ENCODE data around the gene GPR173. TPM values are rescaled to one million over a fixed set of nuclear protein-coding genes. Genes with fewer than 3 reads are reported as not detected.

Gene GPR173
- total and polyA plus RNA-seq, 2 of the 8 experiments (the other 6 are each of a cell fraction or from before 2014, with no cell fraction given), result 7.0 to 11.3 TPM

GRCh38 chrX:53086464-53086863 lies 37.9 kb downstream of the GPR173 start:
- no peak overlapping the region for H4K91ac ChIP-seq (replicated peaks; ENCODE audit: insufficient read length, low read length)
- FAIRE-seq (no peak), DNase-seq (ENCODE audit: low read depth in 1 of 2, low spot score in 2 of 2) (no peak)
- H3K27me3 ChIP-seq (replicated peaks in 1 of 4; ENCODE audit: control insufficient read depth in 3 of 4, extremely low read depth in 1 of 4, insufficient read depth in 3 of 4, low read length in 3 of 4), result no peaks in the 10 kb centered on the region
- ChIA-PET POLR2A (ENCODE audit: partially characterized antibody) (interaction anchor here (0.6 kb wide), 1 partner anchor 38 kb away, joined by 3 read pairs; no protein-coding TSS in a partner anchor), CTCF (ENCODE audit: partially characterized antibody) (interaction anchor here (0.8 to 1.4 kb wide), 2 partner anchors 13 to 15 kb away, joined by 3 read pairs; no protein-coding TSS in a partner anchor)
- H4K20me1 ChIP-seq (replicated peaks in 1 of 2; ENCODE audit: control insufficient read depth in 1 of 2, insufficient read depth in 2 of 2, low read length in 2 of 2), result peaks cover 0 to 9% of the 10 kb centered on the region in 2 experiments
- H2AK5ac ChIP-seq (ENCODE audit: low read depth, low read length), result no peak overlapping the region
- H3K18ac ChIP-seq (ENCODE audit: extremely low read depth, low read length), result no peak overlapping the region
- no peak overlapping the region for H3K14ac ChIP-seq (ENCODE audit: insufficient read length)
- H3K56ac ChIP-seq (replicated peaks; ENCODE audit: insufficient read length, low read depth, low read length), result no peak overlapping the region
- no peak for TF ChIP-seq TCF12 (IDR thresholded peaks at IDR 0.05; ENCODE audit: low read depth, low read length)
- TF ChIP-seq BACH1 (IDR thresholded peaks at IDR 0.05; ENCODE audit: low read length), result no peak
- TF ChIP-seq SP4 (IDR thresholded peaks at IDR 0.05; ENCODE audit: low read length), result no peak
- no peak for TF ChIP-seq BCL11A (IDR thresholded peaks at IDR 0.05; ENCODE audit: low read depth in 2 of 2, low read length in 2 of 2)
- no peak for TF ChIP-seq ATF3 (IDR thresholded peaks at IDR 0.05; ENCODE audit: insufficient read depth, low read depth, low read length)
- no peak for TF ChIP-seq CTBP2 (IDR thresholded peaks at IDR 0.05; ENCODE audit: borderline replicate concordance, insufficient read depth, insufficient read length, low read length)
- no peak for TF ChIP-seq RXRA (IDR thresholded peaks at IDR 0.05; ENCODE audit: insufficient read depth, low read depth, low read length)
- no peak for TF ChIP-seq CBX8 (IDR thresholded peaks at IDR 0.05; ENCODE audit: borderline replicate concordance, low read depth, low read length)
- no peak for TF ChIP-seq RAD21 (IDR thresholded peaks at IDR 0.05 in 1 of 2, conservative IDR thresholded peaks at IDR 0.05 in 1 of 2; ENCODE audit: low read depth in 2 of 2, low read length in 2 of 2)
- no peak for TF ChIP-seq HDAC2 (IDR thresholded peaks at IDR 0.05; ENCODE audit: borderline replicate concordance in 1 of 2, low read depth in 2 of 2, low read length in 2 of 2)
- no peak for TF ChIP-seq PHF8 (conservative IDR thresholded peaks at IDR 0.05; ENCODE audit: low read depth, low read length)
- TF ChIP-seq KDM1A (IDR thresholded peaks at IDR 0.05; ENCODE audit: borderline replicate concordance, low read length), result no peak
- peaks cover 0 to 11% of the 10 kb centered on the region in 2 experiments; a peak in 2 of 4 replicates for H3K79me2 ChIP-seq (ENCODE audit: control insufficient read depth in 1 of 2, insufficient read depth in 2 of 2, low read length in 2 of 2)
- H2BK120ac ChIP-seq (replicated peaks; ENCODE audit: low read depth, low read length), result no peak overlapping the region
- H2BK5ac ChIP-seq (ENCODE audit: low read depth, low read length), result no peak overlapping the region
- H4K8ac ChIP-seq (ENCODE audit: extremely low read depth, insufficient read depth, low read length), result no peak overlapping the region
- no peak overlapping the region for H2BK20ac ChIP-seq (ENCODE audit: low read length)
- no peak overlapping the region for H2BK12ac ChIP-seq (ENCODE audit: low read depth, low read length)
- H3K23me2 ChIP-seq (ENCODE audit: low read depth, low read length), result peaks cover 4% of the 10 kb centered on the region; the same call in 1 of the 2 replicates
- peaks cover 6 to 32% (median 17%) of the 10 kb centered on the region in 4 experiments; a peak in 7 of 8 replicates for H3K36me3 ChIP-seq (ENCODE audit: control insufficient read depth in 2 of 4, insufficient read depth in 4 of 4, low read length in 3 of 4)
- H2AFZ ChIP-seq (ENCODE audit: low read length), result no peak overlapping the region
- H3K9ac ChIP-seq (replicated peaks in 1 of 4; ENCODE audit: extremely low read depth in 1 of 4, low read depth in 3 of 4, low read length in 3 of 4), result no peak overlapping the region
- no peak overlapping the region for H3K4me2 ChIP-seq (ENCODE audit: insufficient read depth in 1 of 2, low read depth in 2 of 2, low read length in 2 of 2)
- H3K23ac ChIP-seq (ENCODE audit: insufficient read length), result no peak overlapping the region
- H3K9me3 ChIP-seq (ENCODE audit: insufficient read depth in 2 of 2, low read depth in 1 of 2, low read length in 1 of 2), result no peaks in the 10 kb centered on the region
- no peak overlapping the region for H4K5ac ChIP-seq (ENCODE audit: insufficient read length, low read depth, low read length)
- H3K4ac ChIP-seq (replicated peaks; ENCODE audit: insufficient read length, low read depth, low read length), result no peak overlapping the region
- H3K79me1 ChIP-seq (ENCODE audit: low read depth, low read length), result no peaks in the 10 kb centered on the region; the same call in 1 of the 2 replicates
- H3K4me1 ChIP-seq (replicated peaks in 1 of 4; ENCODE audit: control insufficient read depth in 3 of 4, insufficient read depth in 4 of 4, low read length in 3 of 4), result peaks cover 0 to 2% (median under 1%) of the 10 kb centered on the region in 4 experiments; a peak in 2 of 7 replicates
- no peak overlapping the region for H2BK15ac ChIP-seq (ENCODE audit: low read length)
- no peak overlapping the region for H3K4me3 ChIP-seq (ENCODE audit: extremely low read depth in 1 of 4, insufficient read depth in 2 of 4, low read depth in 3 of 4, low read length in 4 of 4)
- no peak overlapping the region for H3K27ac ChIP-seq (ENCODE audit: low read depth, low read length)
- WGBS, 2 experiments (ENCODE audit: extremely low coverage in 1 of 2, insufficient coverage in 1 of 2, insufficient read length in 1 of 2, insufficient replicate concordance in 2 of 2, low coverage in 1 of 2, low lambda C conversion rate in 2 of 2, missing lambda C conversion rate in 1 of 2), result 75% methylated on average over 6 of the region's 6 CpGs; no CpG with 5 or more reads in 1 of the 2 experiments
